Activated T-helper 1 cell treated with Interleukin-2 at 50 U/mL for 16 hours (primary cell): ENCODE data around the gene PDE3A.
"Not testable (repeated sequence)": the region's sequence is repeated elsewhere in the genome, so short reads cannot be mapped to it uniquely, and the experiment has no call there.

Experiments used
- DNase-seq: peaks from one replicate; pipeline ENCODE4 v3.0.0-alpha.2; 2020; ENCODE audit warnings: low read depth

Gene PDE3A

DNA sequence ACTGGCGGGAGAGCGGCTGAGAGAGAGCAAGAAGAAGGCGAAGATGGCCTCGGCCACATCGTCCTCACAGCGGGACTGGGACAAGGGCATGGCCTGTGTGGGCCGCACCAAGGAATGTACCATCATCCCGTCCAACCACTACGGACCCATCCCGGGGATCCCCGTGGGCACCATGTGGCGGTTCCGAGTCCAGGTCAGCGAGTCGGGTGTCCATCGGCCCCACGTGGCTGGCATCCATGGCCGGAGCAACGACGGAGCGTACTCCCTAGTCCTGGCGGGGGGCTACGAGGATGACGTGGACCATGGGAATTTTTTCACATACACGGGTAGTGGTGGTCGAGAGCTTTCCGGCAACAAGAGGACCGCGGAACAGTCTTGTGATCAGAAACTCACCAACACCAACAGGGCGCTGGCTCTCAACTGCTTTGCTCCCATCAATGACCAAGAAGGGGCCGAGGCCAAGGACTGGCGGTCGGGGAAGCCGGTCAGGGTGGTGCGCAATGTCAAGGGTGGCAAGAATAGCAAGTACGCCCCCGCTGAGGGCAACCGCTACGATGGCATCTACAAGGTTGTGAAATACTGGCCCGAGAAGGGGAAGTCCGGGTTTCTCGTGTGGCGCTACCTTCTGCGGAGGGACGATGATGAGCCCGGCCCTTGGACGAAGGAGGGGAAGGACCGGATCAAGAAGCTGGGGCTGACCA, 183.6 kb downstream of the PDE3A start:
- not testable (repeated sequence) for DNase-seq

DNA sequence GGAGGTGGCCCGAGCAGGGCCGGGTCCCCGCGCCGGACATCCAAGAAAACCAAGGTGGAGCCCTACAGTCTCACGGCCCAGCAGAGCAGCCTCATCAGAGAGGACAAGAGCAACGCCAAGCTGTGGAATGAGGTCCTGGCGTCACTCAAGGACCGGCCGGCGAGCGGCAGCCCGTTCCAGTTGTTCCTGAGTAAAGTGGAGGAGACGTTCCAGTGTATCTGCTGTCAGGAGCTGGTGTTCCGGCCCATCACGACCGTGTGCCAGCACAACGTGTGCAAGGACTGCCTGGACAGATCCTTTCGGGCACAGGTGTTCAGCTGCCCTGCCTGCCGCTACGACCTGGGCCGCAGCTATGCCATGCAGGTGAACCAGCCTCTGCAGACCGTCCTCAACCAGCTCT, 184.2 kb downstream of the PDE3A start:
- not testable (repeated sequence) for DNase-seq

DNA sequence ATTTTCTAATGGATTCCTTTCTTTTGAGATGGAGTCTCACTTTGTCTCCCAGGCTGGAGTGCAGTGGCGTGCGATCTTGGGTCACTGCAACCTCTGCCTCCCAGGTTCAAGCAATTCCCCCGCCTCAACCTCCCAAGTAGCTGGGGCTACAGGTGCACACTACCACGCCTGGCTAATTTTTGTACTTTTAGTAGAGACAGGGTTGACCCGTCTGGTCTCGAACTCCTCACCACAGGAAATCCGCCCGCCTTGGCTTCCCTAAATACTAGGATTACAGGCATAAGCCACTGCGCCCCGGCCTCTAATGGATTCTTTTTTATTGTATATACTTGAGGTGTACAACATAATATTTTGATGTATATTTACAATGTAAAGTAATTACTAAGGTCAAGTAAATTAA, 186.7 kb downstream of the PDE3A start:
- DNase-seq = no peak

DNA sequence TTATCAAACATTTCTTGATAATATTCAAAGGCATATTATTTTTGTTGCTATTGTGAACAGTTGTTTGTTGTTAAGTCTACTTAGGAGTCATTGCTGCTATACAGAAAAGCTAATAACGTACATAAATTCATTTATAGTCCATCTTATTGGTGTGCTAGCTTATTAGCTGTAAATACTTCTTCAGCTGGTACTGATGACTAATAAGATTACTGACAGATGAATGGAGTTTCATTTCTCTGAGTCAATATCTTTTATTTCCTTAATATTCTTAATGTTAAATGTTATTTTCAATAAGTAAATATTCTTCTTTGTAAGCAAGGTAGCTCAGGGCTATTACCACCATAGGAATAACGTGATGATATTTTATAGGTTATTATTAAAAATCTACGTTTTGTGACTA, 187.4 kb downstream of the PDE3A start:
- DNase-seq = no peak

DNA sequence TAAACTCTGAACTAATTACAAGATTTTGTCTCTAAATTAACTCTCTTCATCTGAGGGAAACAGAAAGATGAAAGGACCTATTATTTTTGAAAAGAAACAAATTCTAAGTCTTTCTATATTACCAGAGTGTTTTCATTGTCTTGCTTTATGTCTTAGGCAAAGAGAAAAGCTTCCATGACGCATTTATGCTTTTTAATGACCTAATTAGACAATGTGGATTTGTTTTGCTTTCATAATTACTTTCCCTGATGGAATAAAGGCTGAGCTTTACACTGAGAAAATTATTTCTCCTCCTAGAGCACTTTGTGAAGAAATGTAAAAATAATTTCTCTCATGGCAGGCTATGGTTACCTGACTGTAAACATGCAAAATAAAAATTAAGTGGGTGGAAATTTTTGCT, 188.8 kb downstream of the PDE3A start:
- DNase-seq = no peak

DNA sequence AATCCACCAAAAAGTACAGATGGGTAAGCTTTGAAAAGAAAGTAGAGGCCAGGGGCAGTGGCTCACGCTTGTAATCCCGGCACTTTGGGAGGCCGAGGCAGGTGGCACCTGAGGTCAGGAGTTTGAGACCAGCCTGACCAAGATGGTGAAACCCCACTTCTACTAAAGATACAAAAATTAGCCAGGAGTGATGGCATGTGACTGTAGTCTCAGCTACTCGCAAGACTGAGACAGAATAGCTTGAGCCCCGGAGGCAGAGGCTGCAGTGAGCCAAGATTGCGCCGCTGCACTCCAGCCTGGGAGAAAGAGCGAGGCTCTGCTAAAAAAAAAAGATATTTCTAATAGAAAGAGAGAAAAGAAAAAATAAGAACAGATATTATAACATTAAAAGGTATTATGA, 192.6 kb downstream of the PDE3A start:
- DNase-seq = no peak

DNA sequence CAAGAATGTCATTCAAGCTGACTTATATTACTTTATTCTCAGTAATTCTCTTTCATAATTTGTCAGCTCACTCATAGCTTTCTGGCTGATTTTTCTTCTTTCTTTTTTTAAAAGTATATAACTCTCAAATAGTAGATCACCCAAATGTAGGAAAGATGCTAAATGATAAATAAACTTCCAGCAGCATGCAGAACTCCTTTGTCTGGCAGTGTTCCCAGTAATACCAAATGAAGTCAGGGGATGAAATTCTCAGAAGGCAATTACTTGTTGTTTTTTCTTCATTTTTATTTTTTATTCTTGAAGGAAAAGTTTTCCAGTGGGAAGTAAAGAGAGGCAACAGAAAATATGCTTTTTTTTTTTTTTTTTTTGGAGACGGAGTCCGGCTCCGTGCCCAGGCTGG, 193.5 kb downstream of the PDE3A start:
- no peak for DNase-seq

DNA sequence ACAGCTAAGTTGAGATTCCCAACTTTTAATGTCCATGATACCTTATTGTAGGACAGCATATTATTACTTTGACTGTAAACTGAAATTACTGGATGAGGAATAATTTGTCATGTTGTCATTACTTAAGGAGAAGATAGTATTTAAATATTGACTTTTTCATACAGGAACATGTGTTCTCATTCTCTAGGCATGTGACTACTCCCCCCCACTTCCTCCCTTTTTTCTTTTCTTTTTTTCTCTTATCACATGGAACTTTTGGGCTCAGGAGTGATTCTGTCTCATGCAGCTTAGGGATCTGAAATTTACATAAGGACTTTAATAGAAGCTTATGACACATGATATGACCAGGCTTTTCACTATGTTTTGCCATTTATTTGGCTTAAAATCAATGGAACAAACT, 199.1 kb downstream of the PDE3A start:
- DNase-seq = no peak

DNA sequence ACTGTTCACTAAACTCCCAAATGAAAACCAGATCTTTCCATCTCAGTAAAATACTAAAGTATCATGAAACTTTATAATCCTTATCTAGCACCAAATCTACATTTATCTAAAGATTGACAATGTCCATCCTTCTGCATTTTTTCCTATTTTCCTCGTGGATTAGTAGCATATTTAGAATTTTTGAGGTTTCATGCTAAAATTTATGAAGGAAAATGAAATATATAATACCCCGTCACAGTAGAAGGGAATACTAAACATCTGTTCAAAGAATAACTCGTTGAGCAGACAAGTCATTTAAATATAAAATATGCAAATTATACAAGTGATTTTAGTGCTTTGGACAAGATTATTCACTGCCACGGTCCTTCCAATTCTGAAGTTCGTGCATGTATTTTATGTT, 204.1 kb downstream of the PDE3A start:
- DNase-seq = no peak

DNA sequence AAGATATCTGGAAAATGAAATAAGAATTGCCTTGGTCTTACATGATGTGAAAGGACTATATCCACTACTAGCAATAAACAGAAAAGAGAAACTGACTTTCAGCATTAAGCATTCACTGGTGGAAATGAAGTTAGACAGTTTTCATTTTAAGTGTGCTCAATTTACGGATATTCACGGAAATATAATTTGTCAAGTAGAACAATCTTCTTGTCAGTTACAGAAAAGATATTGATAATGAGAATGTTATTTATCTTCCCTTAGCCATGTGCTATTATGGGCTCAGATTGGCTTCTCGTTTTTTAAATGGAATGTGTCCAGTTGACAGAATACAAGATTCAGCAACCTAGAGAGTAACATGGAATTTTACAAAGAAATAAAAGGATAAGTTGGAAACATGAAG, 208.2 kb downstream of the PDE3A start:
- no peak for DNase-seq

DNA sequence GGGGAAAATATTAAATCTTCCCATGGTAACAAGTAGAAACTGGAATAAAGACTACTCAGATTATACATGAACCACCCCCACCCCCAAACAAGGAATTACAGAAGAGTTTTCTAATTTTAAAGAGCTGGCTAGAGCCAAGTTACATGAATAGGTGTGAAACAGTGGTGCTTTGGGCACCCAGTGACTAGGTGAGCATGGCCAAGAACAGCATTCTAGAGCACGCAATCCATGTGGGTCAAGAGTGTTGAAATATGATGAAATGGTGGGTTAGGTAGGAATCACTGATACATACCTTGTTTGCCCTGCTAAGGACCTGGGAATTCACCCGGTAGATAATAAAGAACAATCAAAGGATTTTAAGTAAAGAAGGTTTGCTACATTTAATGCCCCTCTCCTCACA, 208.7 kb downstream of the PDE3A start:
- no peak for DNase-seq

DNA sequence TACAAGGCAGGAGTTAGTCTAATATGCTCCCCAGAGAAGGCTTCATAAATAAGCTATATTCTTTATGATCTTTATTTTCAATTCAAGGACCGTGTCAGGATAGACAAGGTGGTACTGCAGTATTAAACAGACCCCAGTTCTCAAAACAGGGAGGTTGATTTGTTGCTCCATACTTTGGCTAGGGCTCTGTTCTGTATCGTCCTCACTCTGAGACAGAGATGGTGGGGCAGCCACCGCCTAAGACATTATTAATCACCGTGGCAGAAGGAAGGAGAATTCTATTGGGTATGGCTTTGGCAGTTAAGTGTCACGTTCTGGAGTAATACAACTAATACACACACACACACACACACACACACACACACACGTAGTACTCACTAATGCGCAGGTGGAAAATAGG, 209.8 kb downstream of the PDE3A start:
- DNase-seq = no peak

DNA sequence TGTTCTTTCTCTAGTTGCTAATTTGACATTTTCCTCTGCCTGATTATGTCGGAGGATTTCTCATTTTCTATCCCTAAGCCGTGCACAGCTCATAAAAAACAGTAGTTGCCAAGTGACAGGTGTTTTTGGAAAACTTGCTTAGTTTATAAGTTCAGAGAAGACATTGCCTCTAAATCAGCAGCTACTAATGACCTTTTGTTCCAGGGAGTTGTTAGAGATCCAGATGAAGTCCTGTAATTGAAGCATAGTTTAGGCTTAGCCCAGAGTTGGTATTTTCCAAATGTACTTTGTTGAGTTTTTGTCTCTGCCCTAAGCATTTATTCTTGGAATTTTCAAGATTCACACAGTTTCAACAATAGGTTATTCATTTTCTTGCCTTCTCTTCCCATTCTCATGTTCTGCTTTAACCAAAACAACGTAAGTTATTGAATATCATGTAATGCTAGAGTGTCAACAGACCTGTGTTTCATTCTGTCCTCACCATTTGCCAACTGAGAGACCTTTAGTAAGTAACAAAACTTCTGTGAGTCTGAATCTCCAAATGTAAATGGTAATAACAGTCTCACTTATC, 216.8 kb downstream of the PDE3A start:
- no peak for DNase-seq

DNA sequence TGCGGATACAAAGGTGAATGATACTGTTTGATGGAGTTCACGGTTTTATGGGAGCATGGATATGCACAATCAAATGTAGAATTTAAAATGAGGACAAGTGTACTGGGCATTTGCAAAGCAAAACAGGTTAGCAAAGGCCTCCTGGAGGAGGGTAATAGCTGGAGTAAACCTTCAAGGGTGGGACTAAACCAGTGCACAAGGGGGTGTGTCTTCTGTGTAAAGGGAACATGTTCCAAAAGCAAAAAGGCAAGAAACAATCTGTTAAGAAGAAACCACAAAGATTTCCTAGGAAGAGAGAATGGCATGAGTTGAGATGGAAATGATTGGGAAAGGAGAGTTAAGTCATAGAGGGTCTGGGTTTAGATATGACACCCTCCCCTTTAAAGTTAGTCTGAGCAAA, 217.6 kb downstream of the PDE3A start:
- DNase-seq = no peak

DNA sequence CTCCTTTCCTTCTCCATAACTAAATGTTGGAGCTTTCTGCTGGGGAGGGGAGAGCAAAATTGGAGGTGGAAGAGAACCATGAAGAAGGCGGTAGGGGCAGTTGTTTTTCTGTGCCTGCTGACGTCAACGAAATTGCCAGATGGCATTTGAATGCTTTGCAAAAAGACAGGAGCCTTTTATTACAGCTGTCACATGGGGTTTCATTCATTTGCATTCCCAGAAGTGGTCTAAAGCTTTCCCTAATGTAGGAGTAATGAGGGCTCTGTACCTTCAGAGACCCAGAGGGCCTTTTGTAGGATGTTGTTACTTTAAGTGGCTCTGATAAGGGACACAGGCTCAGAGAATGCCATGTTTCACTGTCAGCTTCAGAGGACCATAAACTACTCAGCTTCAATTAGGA, 219.7 kb downstream of the PDE3A start:
- no peak for DNase-seq

DNA sequence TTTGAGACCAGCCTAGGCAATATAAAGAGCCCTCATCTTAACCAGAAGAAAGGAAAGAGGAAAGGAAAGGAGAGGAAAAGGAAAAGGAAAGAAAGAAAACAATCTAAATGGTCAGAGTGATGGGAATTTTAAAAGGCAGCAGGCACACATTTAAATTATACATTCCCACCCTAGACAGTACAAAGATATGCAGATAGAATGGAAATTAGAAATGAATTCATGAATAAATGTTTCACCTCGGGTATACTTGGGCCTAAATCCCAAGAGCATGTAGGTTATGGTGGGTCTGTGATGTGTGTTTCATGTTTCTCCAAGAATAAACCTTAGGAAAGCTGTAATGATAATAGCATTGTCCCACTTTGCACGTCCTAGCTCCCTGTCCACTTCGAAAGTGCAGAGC, 222.2 kb downstream of the PDE3A start:
- DNase-seq = no peak

DNA sequence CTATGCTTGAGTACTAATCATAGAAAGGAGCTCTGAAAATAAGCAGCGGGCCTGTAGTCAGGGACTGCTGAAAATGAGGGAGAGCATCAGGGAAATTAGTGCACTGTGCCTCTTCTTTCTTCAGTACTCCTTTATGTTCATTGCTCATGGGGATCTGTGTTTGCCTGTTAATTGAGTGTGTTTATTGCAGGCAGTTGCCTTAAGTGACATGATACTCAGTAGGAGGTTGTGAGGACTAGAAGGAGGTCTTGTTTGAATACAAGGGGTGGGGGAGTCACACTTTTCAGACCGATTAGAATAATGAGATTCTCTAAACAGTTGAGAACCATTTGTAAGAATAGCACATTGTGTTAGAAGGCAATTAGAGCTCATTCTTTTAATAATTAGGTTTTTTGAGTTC, 224.2 kb downstream of the PDE3A start:
- no peak for DNase-seq

DNA sequence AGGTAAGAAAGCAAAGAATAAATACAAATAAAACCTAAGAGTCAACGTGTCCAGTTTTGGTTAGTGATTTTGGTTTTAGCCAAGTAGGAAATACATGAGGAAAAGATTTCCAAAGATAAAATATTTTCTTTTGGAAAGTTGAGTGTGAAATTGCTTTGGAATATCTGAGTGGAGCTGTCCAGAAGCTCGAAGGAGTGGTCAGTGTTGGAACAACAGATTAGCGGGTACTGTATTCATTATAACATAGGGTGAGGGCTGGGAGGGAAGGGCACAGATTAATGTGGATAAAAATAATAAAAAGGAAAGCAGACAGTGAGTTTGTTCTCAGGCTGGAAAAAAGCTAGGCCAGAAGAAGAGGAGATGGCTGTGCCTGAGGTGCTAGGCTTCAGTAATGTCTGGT, 225.3 kb downstream of the PDE3A start:
- DNase-seq = no peak

DNA sequence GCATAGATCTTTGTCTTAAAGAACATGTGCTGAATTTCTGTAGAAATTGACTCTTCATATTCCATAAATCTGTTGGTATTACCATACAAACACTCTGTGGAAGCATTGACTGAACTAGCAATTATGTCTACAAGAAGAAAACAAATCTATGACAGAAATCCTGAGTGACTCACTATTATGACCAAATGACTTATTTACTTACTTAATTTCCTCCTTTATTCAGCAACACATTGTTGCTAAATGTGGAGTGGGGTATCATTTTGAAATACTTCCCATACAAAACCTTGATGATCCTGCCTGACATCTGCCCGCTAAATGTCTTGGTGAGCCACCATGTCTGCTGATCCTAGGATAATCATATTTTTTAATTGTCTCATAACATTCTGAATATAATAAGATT, 227.7 kb downstream of the PDE3A start:
- DNase-seq = no peak

DNA sequence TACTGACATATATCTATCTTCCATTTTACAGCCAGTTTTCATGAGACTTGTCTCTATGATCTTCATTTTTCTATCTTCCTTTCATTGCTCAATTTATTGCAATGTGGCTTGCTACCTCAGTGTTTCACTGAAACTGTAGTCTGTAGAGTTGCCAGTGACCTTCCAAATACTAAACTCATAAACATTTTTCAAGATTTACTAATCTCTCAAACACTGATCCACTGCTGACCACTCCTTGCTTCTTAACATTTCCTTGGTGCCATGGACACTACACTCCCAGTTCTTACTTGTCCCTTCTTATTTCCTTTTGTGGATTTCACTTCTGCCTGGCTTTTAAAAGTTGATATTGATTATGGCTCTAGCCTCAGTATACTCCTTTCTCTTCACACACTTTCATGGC, 231.4 kb downstream of the PDE3A start:
- DNase-seq = no peak

DNA sequence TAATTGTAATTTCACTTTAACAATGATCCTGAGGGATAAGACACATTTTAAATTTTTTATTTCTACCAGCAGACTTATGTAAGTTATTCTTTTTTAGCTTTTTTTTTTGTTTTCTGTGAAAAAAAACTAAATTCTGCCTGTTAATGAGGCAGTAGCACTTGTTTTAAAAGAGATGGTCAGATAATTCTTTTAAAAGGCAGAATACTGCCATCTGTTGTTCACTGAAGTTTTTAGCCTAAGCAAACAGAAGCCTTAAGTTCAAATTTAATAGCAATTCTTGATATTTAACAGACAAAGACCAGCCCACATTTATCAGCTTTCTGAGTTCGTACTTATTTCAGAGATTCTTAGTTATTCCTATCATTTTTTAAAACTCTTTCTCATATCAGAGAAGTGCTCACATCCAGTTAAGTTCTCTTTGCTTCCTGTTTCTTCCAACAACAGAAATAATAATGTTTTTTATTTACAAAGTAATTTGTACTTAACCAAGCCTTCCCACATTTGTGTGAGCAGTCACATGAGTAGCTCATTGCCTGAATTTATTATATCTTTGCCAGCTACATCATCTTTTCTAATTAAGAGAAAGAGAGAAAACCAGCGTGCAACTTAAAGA, 233.4 kb downstream of the PDE3A start:
- DNase-seq = no peak

DNA sequence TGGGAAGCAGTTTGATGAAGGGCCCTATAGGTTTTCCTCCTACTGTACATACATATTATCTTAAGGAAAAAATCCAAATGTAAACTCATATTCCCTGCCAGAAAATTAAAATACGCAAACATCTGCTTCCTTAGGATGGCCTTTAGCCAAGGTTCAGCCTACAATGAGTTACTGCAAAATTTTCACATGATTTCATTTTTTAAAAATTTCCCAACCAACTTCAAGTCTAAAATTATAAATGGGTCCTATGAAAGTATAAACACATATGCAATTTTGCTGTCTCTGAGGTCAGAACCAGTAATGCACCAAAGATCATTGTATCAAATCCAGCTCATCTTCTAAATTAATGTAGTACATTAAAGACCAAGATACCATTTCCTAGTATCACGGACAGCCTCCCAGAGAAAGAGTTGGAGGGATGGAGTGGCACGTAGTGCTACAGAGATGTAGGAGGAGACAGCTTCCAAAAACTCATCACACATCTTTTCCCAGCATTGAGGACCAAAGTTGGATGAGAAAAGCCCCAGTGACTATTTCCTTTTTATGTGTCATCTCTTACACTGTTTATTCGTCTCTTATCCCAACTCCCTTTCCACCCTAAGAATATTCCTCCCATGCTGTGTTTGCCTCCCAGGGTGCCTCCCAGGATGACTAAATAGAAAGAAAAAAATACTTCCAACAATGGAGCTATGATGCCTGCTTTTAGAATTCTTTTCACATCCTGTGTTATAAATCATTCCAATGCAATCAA, 234.5 kb downstream of the PDE3A start:
- no peak for DNase-seq

DNA sequence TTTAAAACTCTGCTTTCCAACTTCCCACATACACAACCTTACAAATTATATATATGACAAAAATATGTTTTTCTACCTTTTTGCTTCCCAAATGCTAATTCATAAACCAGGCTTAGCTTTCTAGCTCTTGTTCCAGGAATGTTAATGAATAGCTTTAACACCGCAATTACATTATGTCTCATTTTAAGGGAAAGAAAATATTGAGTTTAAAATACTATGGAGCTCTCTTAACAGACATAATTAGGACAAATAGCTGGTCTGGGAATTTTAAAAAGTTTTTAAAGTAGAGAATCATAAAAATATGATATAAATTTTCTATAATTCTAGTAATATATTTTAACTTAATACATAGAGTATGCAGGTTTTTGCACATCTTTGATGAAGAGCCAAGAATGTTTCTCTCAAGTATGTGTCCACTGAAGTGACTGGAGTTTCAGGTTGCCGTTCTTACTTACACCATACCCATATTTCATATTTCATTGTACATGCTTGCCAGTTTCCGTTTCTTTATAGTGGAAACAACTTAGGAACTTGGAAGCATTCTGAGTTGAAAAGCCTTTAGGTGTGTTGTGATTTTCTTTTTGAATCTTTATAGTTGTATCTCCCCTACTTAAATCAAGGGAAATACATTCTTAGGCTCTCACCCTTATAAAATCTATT, 236.2 kb downstream of the PDE3A start:
- DNase-seq = no peak
